HEK293 (cell line): ENCODE measurements around the gene KIF27.
A peak's percentile ranks its signal among the peaks of the same experiment; 100 is the strongest.

Source experiments
- CTCF ChIA-PET: fragments of 350-600 bp; formaldehyde crosslinking; extraction: SDS; loops from one replicate; lab custom pipeline; 2021; ENCODE audit warnings: antibody characterized with exemption; lab: Yijun Ruan, JAX
- POLR2A ChIA-PET: fragments of 300-600 bp; formaldehyde crosslinking; extraction: SDS; loops from one replicate; lab custom pipeline; 2020; ENCODE audit warnings: antibody characterized with exemption, inconsistent platforms; lab: Yijun Ruan, JAX
- H3K27ac ChIP-seq: fragments of 200-500 bp; sonication (Bioruptor generic); 2 replicates; pipeline ENCODE4 v1.5.1; 2014; ENCODE audit warnings: low read depth, low read length, control low read depth, inconsistent platforms; ENCODE audit errors: extremely low read depth
- H3K36me3 ChIP-seq, 2 experiments: fragments of 200-500 bp in 1 of 2; sonication (Bioruptor generic) in 1 of 2; 1 replicate in 1 of 2; 2 replicates in 1 of 2; pipeline ENCODE4 v1.5.1; 2014 to 2017; ENCODE audit warnings: inconsistent platforms in 2 of 2, low read length in 2 of 2; ENCODE audit not compliant: control insufficient read depth in 2 of 2, insufficient read depth in 1 of 2
- H3K4me1 ChIP-seq: fragments of 200-500 bp; sonication (Bioruptor generic); 2 replicates; pipeline ENCODE4 v1.5.1; 2014; ENCODE audit warnings: mild to moderate bottlenecking, low read length, inconsistent platforms; ENCODE audit not compliant: control insufficient read depth, insufficient read depth
- H3K4me3 ChIP-seq: 2 replicates; pipeline ENCODE4 v1.5.1; 2011; ENCODE audit warnings: low read depth, mild to moderate bottlenecking, control low read depth, low read length, moderate library complexity
- H3K9me3 ChIP-seq: fragments of 200-500 bp; sonication (Bioruptor generic); 2 replicates; pipeline ENCODE4 v1.5.1; 2014; ENCODE audit warnings: low read depth, low read length, inconsistent platforms; ENCODE audit not compliant: control insufficient read depth, insufficient read depth
- AEBP2 ChIP-seq: fragments of 450-650 bp; formaldehyde crosslinking; IDR thresholded peaks from 2 replicates; pipeline ENCODE4 v1.5.1; 2016; ENCODE audit warnings: missing biosample characterization, missing genetic modification characterization, borderline replicate concordance
- PBX3 ChIP-seq: sonication (generic); formaldehyde crosslinking; IDR thresholded peaks from 2 replicates; pipeline ENCODE4 v1.8.1; 2022; ENCODE audit warnings: mild to moderate bottlenecking, moderate library complexity, missing genetic modification reagents
- PRDM6 ChIP-seq: fragments of 450-650 bp; formaldehyde crosslinking; IDR thresholded peaks from 2 replicates; pipeline ENCODE4 v1.5.1; 2017; ENCODE audit warnings: missing biosample characterization, missing genetic modification characterization
- ZBTB10 ChIP-seq: fragments of 450-650 bp; formaldehyde crosslinking; IDR thresholded peaks from 2 replicates; pipeline ENCODE4 v1.5.1; 2016; ENCODE audit warnings: missing biosample characterization, missing genetic modification characterization
- ZBTB21 ChIP-seq: fragments of 450-650 bp; formaldehyde crosslinking; IDR thresholded peaks from 2 replicates; pipeline ENCODE4 v1.5.1; 2017; ENCODE audit warnings: missing biosample characterization, missing genetic modification characterization
- ZIC2 ChIP-seq: fragments of 450-650 bp; formaldehyde crosslinking; IDR thresholded peaks from 2 replicates; pipeline ENCODE4 v1.5.1; 2016; ENCODE audit warnings: missing biosample characterization, missing genetic modification characterization
- ZNF18 ChIP-seq: fragments of 450-650 bp; formaldehyde crosslinking; IDR thresholded peaks from 2 replicates; pipeline ENCODE4 v1.5.1; 2016; ENCODE audit warnings: missing biosample characterization, missing genetic modification characterization
- ZNF184 ChIP-seq: fragments of 450-650 bp; IDR thresholded peaks from 2 replicates; pipeline ENCODE4 v1.5.1; 2018; ENCODE audit warnings: missing biosample characterization, mild to moderate bottlenecking, missing genetic modification characterization
- ZNF221 ChIP-seq: fragments of 450-650 bp; formaldehyde crosslinking; IDR thresholded peaks from 2 replicates; pipeline ENCODE4 v1.5.1; 2017; ENCODE audit warnings: missing biosample characterization, missing genetic modification characterization, borderline replicate concordance
- ZNF302 ChIP-seq: fragments of 450-650 bp; formaldehyde crosslinking; IDR thresholded peaks from 2 replicates; pipeline ENCODE4 v1.5.1; 2016; ENCODE audit warnings: missing biosample characterization, missing genetic modification characterization, low read depth
- ZNF394 ChIP-seq: fragments of 450-650 bp; formaldehyde crosslinking; IDR thresholded peaks from 2 replicates; pipeline ENCODE4 v1.5.1; 2016; ENCODE audit warnings: missing biosample characterization, missing genetic modification characterization, mild to moderate bottlenecking, moderate library complexity, borderline replicate concordance
- ZNF48 ChIP-seq: fragments of 450-650 bp; formaldehyde crosslinking; IDR thresholded peaks from 2 replicates; pipeline ENCODE4 v1.5.1; 2016; ENCODE audit warnings: missing biosample characterization, missing genetic modification characterization
- ZNF548 ChIP-seq: fragments of 450-650 bp; formaldehyde crosslinking; IDR thresholded peaks from 2 replicates; pipeline ENCODE4 v1.5.1; 2016; ENCODE audit warnings: missing biosample characterization, missing genetic modification characterization
- ZNF571 ChIP-seq: fragments of 450-650 bp; formaldehyde crosslinking; IDR thresholded peaks from 2 replicates; pipeline ENCODE4 v1.5.0; 2017; ENCODE audit warnings: missing biosample characterization, missing genetic modification characterization
- ZNF600 ChIP-seq: fragments of 450-650 bp; formaldehyde crosslinking; IDR thresholded peaks from 2 replicates; pipeline ENCODE4 v1.5.1; 2016; ENCODE audit warnings: missing biosample characterization, missing genetic modification characterization
- ZNF621 ChIP-seq: fragments of 450-650 bp; formaldehyde crosslinking; IDR thresholded peaks from 2 replicates; pipeline ENCODE4 v1.5.1; 2017; ENCODE audit warnings: missing biosample characterization, missing genetic modification characterization
- ZNF639 ChIP-seq: fragments of 450-650 bp; formaldehyde crosslinking; IDR thresholded peaks from 2 replicates; pipeline ENCODE4 v1.5.1; 2016; ENCODE audit warnings: missing biosample characterization, missing genetic modification characterization
- ZNF654 ChIP-seq: fragments of 450-650 bp; formaldehyde crosslinking; IDR thresholded peaks from 2 replicates; pipeline ENCODE4 v1.5.1; 2016; ENCODE audit warnings: low read depth, missing biosample characterization, missing genetic modification characterization
- ZNF658 ChIP-seq: fragments of 450-650 bp; formaldehyde crosslinking; IDR thresholded peaks from 2 replicates; pipeline ENCODE4; 2016; ENCODE audit warnings: missing biosample characterization, missing genetic modification characterization
- ZNF692 ChIP-seq: fragments of 450-650 bp; formaldehyde crosslinking; IDR thresholded peaks from 2 replicates; pipeline ENCODE4 v1.5.1; 2016; ENCODE audit warnings: missing biosample characterization, missing genetic modification characterization
- ZNF701 ChIP-seq: fragments of 450-650 bp; formaldehyde crosslinking; IDR thresholded peaks from 2 replicates; pipeline ENCODE4 v1.5.1; 2016; ENCODE audit warnings: missing biosample characterization, missing genetic modification characterization
- ZSCAN4 ChIP-seq: fragments of 450-650 bp; formaldehyde crosslinking; IDR thresholded peaks from 2 replicates; pipeline ENCODE4 v1.5.1; 2017; ENCODE audit warnings: missing biosample characterization, missing genetic modification characterization

KIF27 gene

GRCh38 chr9:83956436-83957247, 35.4 kb upstream of the KIF27 start (continued):
- TF ChIP-seq ZNF692 (tag by site-specific recombination): no peak

- ChIA-PET CTCF (interaction anchor here (1.0 kb wide), 1 partner anchor 304 kb away, joined by 8 read pairs; no protein-coding TSS in a partner anchor), POLR2A (interaction anchor here (1.3 to 2.8 kb wide), 2 partner anchors 9 to 24 kb away, joined by 5 to 26 read pairs; partner anchors contain the start of genes HNRNPK and RMI1)
- peak overlapping the region; percentile 78 for H3K4me3 ChIP-seq
- H3K27ac ChIP-seq: peak overlapping the region; percentile 86
- H3K4me1 ChIP-seq: no peaks in the 10 kb centered on the region
- peaks cover 17 to 30% of the 10 kb centered on the region in 2 experiments; a peak in 2 of 3 replicates for H3K36me3 ChIP-seq
- no peaks in the 10 kb centered on the region for H3K9me3 ChIP-seq
- no peak for TF ChIP-seq ZNF48 (tag by site-specific recombination)
- TF ChIP-seq ZNF221: no peak
- TF ChIP-seq ZSCAN4 (tag by site-specific recombination): no peak
- TF ChIP-seq ZNF548: no peak
- TF ChIP-seq ZNF600 (tag by site-specific recombination): peak; percentile 23; the same call in 1 of the 2 replicates
- TF ChIP-seq PBX3 (CRISPR knock-in tag): no peak
- no peak for TF ChIP-seq ZNF394 (tag by site-specific recombination)
- no peak for TF ChIP-seq ZNF184 (tag by site-specific recombination)
- no peak for TF ChIP-seq PRDM6 (tag by site-specific recombination)
- TF ChIP-seq ZNF621 (tag by site-specific recombination): no peak
- no peak for TF ChIP-seq ZNF701 (tag by site-specific recombination)
- no peak for TF ChIP-seq ZNF302
- TF ChIP-seq AEBP2 (tag by site-specific recombination): no peak
- TF ChIP-seq ZNF658: no peak
- no peak for TF ChIP-seq ZNF18 (tag by site-specific recombination)
- no peak for TF ChIP-seq ZNF654 (tag by site-specific recombination)
- no peak for TF ChIP-seq ZNF571 (tag by site-specific recombination)
- TF ChIP-seq ZIC2 (tag by site-specific recombination): no peak
- TF ChIP-seq ZBTB10: 0 out of 2 replicates have a peak, but pooled peaks have one; percentile 26
- TF ChIP-seq ZBTB21: no peak
- TF ChIP-seq ZNF639 (tag by site-specific recombination): no peak
These were observed 34.8 kb upstream of the KIF27 start for GRCh38 chr9:83956086-83956435.
